ENCODE results near the gene ADTRP.

DNA sequence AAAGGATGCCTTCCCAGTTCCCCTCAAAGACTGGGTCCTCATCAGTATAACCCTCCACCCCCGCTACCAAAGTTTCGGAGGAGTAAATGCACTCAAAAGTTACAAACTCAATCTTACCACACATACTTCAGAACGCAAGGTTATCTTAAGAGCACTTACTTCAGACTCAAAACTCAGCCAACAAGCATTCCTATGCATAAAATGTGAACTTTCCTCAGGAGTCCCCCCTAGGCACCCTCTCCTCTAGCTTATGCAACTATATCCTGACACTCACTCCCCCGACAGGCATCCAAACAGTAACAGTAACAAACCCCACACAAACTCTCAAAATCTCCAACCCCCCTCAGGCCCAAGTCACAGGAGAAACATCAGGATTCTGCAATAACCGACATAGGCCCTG is 11.1 kb upstream of the ADTRP start:
- TF ChIP-seq, protein P1, sequence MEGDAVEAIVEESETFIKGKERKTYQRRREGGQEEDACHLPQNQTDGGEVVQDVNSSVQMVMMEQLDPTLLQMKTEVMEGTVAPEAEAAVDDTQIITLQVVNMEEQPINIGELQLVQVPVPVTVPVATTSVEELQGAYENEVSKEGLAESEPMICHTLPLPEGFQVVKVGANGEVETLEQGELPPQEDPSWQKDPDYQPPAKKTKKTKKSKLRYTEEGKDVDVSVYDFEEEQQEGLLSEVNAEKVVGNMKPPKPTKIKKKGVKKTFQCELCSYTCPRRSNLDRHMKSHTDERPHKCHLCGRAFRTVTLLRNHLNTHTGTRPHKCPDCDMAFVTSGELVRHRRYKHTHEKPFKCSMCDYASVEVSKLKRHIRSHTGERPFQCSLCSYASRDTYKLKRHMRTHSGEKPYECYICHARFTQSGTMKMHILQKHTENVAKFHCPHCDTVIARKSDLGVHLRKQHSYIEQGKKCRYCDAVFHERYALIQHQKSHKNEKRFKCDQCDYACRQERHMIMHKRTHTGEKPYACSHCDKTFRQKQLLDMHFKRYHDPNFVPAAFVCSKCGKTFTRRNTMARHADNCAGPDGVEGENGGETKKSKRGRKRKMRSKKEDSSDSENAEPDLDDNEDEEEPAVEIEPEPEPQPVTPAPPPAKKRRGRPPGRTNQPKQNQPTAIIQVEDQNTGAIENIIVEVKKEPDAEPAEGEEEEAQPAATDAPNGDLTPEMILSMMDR (IDR thresholded peaks at IDR 0.05): no peak
- no peak for TF ChIP-seq POLR2AphosphoS5 (IDR thresholded peaks at IDR 0.05; ENCODE audit: insufficient read depth in 1 of 2, low read depth in 1 of 2)
